ENCODE measurements around the gene GATA6. TPM values are rescaled to one million over a fixed set of nuclear protein-coding genes. Genes with fewer than 3 reads are reported as not detected.
"Not testable (repeated sequence)": the region's sequence is repeated elsewhere in the genome, so short reads cannot be mapped to it uniquely, and the experiment has no call there.

The GATA6 gene
- total RNA-seq, 2 experiments from 2014 or later: not detected

DNA sequence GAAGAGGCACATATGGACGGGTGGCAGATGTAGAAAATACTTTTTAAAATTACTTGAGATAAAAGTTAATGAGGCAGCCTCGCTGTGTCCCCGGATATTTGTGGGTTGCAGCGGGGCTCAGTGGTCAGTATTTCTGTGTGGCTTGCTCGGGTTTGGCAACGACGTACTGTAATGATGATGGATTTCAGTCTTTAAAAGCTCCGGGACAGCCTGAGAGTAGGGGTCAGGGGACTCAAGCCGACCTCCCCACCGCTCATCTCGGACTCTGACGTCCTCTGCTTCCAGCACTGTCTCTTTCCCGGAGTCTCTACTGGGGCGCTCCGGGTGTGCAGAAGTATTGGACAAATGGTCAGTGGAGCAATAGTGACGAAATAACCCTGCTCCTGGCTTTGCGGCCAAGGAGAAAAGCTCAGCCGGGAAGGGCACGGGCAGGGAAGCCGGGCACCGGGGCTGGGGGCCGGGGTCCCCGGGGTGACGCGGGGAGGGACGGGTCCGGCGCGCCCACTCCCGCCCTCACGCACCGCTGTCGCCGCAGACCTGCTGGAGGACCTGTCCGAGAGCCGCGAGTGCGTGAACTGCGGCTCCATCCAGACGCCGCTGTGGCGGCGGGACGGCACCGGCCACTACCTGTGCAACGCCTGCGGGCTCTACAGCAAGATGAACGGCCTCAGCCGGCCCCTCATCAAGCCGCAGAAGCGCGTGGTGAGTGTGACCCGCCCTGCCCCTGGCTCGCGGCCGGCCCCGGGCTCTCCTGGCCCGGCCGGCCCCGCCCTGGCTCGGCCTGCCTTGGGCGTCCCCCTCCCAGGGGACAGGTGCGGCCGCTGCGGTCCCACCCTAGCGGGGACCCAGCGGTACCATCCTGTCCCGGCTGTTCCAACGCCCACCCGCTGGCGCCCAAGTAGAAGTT, 7.3 kb downstream of the GATA6 start:
- Mint-ChIP-seq H3K36me3 (ENCODE audit: low read depth) (no peaks in the 10 kb centered on the region), H3K4me1 (ENCODE audit: low read depth) (no peaks in the 10 kb centered on the region), H3K4me3 (no peak overlapping the region), H3K27me3 (ENCODE audit: low read depth) (peaks cover 52% of the 10 kb centered on the region), H3K27ac (no peak overlapping the region), H3K9me3 (no peaks in the 10 kb centered on the region)
- intact Hi-C loops (cut with micrococcal nuclease): no loop called here
- no peak for DNase-seq
- CTCF ChIA-PET: no interaction called here

- Mint-ChIP-seq H3K9me3 (no peaks in the 10 kb centered on the region), H3K4me3 (no peak overlapping the region), H3K4me1 (ENCODE audit: low read depth) (no peaks in the 10 kb centered on the region), H3K27me3 (ENCODE audit: low read depth) (peaks cover 50% of the 10 kb centered on the region), H3K36me3 (ENCODE audit: low read depth) (no peaks in the 10 kb centered on the region), H3K27ac (no peak overlapping the region)
- DNase-seq: no peak
- intact Hi-C loops (cut with micrococcal nuclease): no loop called here
- CTCF ChIA-PET: no interaction called here
Observed at GRCh38 chr18:22177327-22177871, 8.0 kb downstream of the GATA6 start.

GRCh38 chr18:22179174-22179573, 9.8 kb downstream of the GATA6 start:
- no peaks in the 10 kb centered on the region for H3K4me1 Mint-ChIP-seq (ENCODE audit: low read depth)
- H3K4me3 Mint-ChIP-seq: no peak overlapping the region
- no peak for DNase-seq
- no peaks in the 10 kb centered on the region for H3K36me3 Mint-ChIP-seq (ENCODE audit: low read depth)
- peaks cover 35% of the 10 kb centered on the region for H3K27me3 Mint-ChIP-seq (ENCODE audit: low read depth)
- no peaks in the 10 kb centered on the region for H3K9me3 Mint-ChIP-seq
- CTCF ChIA-PET: no interaction called here
- intact Hi-C loops (cut with micrococcal nuclease): no loop called here
- no peak overlapping the region for H3K27ac Mint-ChIP-seq

DNA sequence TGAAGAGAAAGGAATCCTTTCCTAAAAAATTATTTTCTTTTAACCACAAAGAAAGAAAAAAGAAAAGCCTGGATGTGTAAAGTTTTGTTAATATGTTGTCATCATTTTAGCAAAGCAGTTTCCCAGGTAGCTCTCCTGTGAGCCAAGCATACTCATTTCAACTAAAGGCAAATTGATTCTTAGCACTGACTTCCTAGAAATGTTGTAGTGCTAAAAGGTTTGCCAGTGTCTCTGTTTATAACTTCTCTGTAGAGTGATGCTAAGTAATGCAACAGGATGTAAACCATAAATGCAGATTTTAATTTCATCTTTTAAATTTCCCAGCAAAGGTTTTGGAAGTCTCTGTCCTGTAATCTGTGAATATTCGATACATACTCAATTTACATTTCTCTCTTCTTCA, 10.2 kb downstream of the GATA6 start:
- CTCF ChIA-PET: no interaction called here
- Mint-ChIP-seq H3K4me3 (no peak overlapping the region), H3K4me1 (ENCODE audit: low read depth) (no peaks in the 10 kb centered on the region), H3K27me3 (ENCODE audit: low read depth) (peaks cover 35% of the 10 kb centered on the region), H3K9me3 (no peaks in the 10 kb centered on the region), H3K27ac (no peak overlapping the region), H3K36me3 (ENCODE audit: low read depth) (no peaks in the 10 kb centered on the region)
- no peak for DNase-seq
- intact Hi-C loops (cut with micrococcal nuclease): no loop called here

DNA sequence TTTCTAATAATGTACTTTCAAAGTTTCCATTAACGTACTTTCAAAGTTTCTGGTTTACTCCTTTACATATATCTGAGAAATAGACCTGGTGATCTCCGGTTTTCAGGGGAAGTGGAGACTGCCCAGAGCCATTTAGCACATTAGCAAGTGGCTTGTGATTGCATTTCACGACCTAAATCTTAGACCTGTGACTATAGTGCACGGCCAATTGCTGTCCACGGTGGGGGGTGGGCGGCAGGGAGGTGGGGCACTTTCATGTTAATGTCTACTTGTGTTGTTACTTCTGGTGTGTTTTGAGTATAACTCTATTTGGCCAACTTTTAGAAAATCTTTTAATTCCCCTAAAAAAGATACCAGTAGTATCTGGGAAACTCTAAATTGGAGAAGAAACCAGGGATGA, 11.3 kb downstream of the GATA6 start:
- Mint-ChIP-seq H3K36me3 (ENCODE audit: low read depth) (no peaks in the 10 kb centered on the region), H3K27ac (no peak overlapping the region), H3K4me1 (ENCODE audit: low read depth) (no peaks in the 10 kb centered on the region), H3K27me3 (ENCODE audit: low read depth) (peaks cover 27% of the 10 kb centered on the region), H3K4me3 (no peak overlapping the region), H3K9me3 (no peaks in the 10 kb centered on the region)
- intact Hi-C loops (cut with micrococcal nuclease): no loop called here
- CTCF ChIA-PET: no interaction called here
- DNase-seq: no peak

DNA sequence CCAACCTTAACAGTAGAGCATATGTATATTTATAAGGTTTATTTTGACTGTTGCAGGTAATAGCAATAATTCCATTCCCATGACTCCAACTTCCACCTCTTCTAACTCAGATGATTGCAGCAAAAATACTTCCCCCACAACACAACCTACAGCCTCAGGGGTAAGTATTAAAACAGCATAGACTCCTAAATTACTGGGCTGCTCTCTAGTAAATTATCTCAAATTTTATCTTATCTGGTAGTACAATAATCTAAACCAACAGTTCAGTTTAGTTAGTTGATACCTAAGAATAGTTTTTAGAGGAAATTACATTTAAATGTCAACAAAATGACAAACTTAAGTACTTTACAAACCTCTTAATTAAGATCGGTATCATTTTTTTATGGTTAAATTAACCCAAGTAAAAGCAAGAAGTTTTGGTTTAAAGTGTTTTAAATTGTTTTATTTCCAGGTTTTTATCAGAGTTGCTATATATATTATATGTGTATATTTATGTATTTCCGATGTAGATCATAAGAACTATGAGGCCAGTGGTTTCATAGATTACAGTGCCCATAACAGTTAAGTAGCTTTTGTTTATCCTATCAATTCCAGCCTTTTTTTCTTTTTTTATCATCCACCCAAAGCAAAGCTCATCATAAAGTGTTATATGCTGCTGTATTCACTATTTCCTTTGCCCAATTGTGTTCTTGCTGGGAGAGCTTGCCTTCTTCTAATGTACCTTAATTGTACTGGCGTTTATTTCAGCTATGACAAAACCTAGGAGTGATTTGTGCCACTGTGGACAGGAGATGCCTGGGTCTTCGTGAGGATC, 13.7 kb downstream of the GATA6 start:
- no peak overlapping the region for H3K27ac Mint-ChIP-seq

GRCh38 chr18:22183698-22184170, 14.3 kb downstream of the GATA6 start:
- no peaks in the 10 kb centered on the region for H3K36me3 Mint-ChIP-seq (ENCODE audit: low read depth)
- DNase-seq: no peak
- CTCF ChIA-PET: no interaction called here
- no peaks in the 10 kb centered on the region for H3K4me1 Mint-ChIP-seq (ENCODE audit: low read depth)
- H3K4me3 Mint-ChIP-seq: no peak overlapping the region
- intact Hi-C loops (cut with micrococcal nuclease): no loop called here
- H3K27ac Mint-ChIP-seq: no peak overlapping the region
- H3K27me3 Mint-ChIP-seq (ENCODE audit: low read depth): peaks cover 19% of the 10 kb centered on the region
- no peaks in the 10 kb centered on the region for H3K9me3 Mint-ChIP-seq

More for the DNA sequence above, 13.7 kb downstream of the GATA6 start:
- H3K4me1 Mint-ChIP-seq (ENCODE audit: low read depth): no peaks in the 10 kb centered on the region
- H3K4me3 Mint-ChIP-seq: no peak overlapping the region
- no peak for DNase-seq
- intact Hi-C loops (cut with micrococcal nuclease): no loop called here
- H3K9me3 Mint-ChIP-seq: no peaks in the 10 kb centered on the region
- H3K36me3 Mint-ChIP-seq (ENCODE audit: low read depth): no peaks in the 10 kb centered on the region
- peaks cover 19% of the 10 kb centered on the region for H3K27me3 Mint-ChIP-seq (ENCODE audit: low read depth)
- CTCF ChIA-PET: no interaction called here

GRCh38 chr18:22184573-22184972, 15.2 kb downstream of the GATA6 start:
- H3K27ac Mint-ChIP-seq; H3K36me3 Mint-ChIP-seq (ENCODE audit: low read depth); H3K9me3 Mint-ChIP-seq; intact Hi-C loops (cut with micrococcal nuclease); DNase-seq; H3K4me3 Mint-ChIP-seq; H3K4me1 Mint-ChIP-seq (ENCODE audit: low read depth): not testable (repeated sequence)
- CTCF ChIA-PET: interaction anchor here (0.6 kb wide), 1 partner anchor 149 kb away, joined by 4 read pairs; no protein-coding TSS in a partner anchor
- peaks cover 19% of the 10 kb centered on the region for H3K27me3 Mint-ChIP-seq (ENCODE audit: low read depth)

GRCh38 chr18:22185273-22185672, 15.9 kb downstream of the GATA6 start:
- H3K27me3 Mint-ChIP-seq (ENCODE audit: low read depth): peaks cover 18% of the 10 kb centered on the region

DNA sequence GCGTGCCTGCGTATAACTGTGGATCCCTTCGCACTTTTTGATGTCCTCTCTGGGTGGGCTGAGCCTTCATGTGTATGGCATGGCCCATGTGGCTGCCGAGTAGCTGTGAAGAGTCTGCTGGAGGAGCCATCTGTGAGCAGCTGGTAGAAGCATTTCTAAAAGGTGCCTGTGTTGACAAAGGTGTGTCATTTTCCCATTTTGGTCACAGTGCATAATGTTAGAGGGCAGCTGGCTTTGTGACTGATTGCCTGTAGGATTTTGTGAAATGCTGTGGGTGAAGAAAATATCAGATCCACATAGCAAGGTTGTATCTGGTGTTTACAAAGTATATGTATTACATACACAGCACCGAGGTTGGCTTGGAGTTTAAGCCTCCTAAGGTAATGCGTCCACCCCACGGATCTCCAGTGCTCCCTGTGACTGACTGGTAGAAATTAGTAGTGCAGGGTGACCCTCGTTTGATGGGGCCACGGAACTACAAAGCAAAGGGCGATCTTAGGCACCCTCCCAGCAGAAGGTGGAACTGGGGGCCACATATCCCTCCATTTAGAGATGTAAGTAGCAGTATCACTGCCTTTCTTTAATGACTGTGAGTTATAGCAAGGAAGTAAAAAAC, 16.5 kb downstream of the GATA6 start:
- DNase-seq: no peak
- CTCF ChIA-PET: no interaction called here
- Mint-ChIP-seq H3K4me1 (ENCODE audit: low read depth) (no peaks in the 10 kb centered on the region), H3K27me3 (ENCODE audit: low read depth) (peaks cover 20% of the 10 kb centered on the region), H3K27ac (no peak overlapping the region), H3K9me3 (no peaks in the 10 kb centered on the region), H3K4me3 (no peak overlapping the region), H3K36me3 (ENCODE audit: low read depth) (no peaks in the 10 kb centered on the region)
- intact Hi-C loops (cut with micrococcal nuclease): no loop called here

More at GRCh38 chr18:22185273-22185672, 15.9 kb downstream of the GATA6 start:
- Mint-ChIP-seq H3K27ac (no peak overlapping the region), H3K9me3 (no peaks in the 10 kb centered on the region), H3K36me3 (ENCODE audit: low read depth) (no peaks in the 10 kb centered on the region), H3K4me1 (ENCODE audit: low read depth) (no peaks in the 10 kb centered on the region), H3K4me3 (no peak overlapping the region)
- no peak for DNase-seq
- CTCF ChIA-PET: interaction anchor here (0.6 kb wide), 1 partner anchor 148 kb away, joined by 4 read pairs; no protein-coding TSS in a partner anchor
- intact Hi-C loops (cut with micrococcal nuclease): no loop called here

DNA sequence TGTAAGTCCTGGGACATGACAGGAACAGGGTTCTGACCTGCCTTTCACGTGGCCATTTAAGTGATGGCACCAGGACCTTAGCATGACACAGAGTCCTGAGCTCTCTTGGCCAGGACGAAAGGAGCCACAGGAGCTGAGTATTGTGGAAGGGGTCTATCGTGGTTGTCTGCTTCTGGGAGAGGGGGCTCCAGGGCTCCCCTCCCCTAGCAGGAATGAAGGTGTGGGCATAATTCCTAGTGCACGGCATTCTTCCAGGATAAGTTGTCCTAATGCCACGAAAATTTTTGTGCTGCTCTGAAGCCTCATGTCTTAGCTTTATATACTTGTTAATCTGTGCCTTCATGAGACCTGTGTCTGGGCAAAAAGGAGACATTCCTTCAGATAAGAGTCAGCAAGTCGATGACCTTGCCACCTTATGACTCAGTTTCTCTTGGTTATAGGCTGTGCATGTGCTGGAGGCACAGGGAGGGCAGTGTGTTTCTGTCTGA, 17.1 kb downstream of the GATA6 start:
- CTCF ChIA-PET: no interaction called here
- intact Hi-C loops (cut with micrococcal nuclease): no loop called here
- no peak overlapping the region for H3K4me3 Mint-ChIP-seq
- H3K9me3 Mint-ChIP-seq: no peaks in the 10 kb centered on the region
- peaks cover 21% of the 10 kb centered on the region for H3K27me3 Mint-ChIP-seq (ENCODE audit: low read depth)
- H3K27ac Mint-ChIP-seq: no peak overlapping the region
- no peaks in the 10 kb centered on the region for H3K4me1 Mint-ChIP-seq (ENCODE audit: low read depth)
- no peak for DNase-seq
- H3K36me3 Mint-ChIP-seq (ENCODE audit: low read depth): no peaks in the 10 kb centered on the region

Data from activated naive CD4-positive, alpha-beta T cell treated with anti-CD3 and anti-CD28 coated beads for 36 hours (primary cell).